NB4 (cell line): ENCODE data around the gene KRT10.

Experiments
- CTCF ChIP-seq: IDR thresholded peaks from one replicate; pipeline ENCODE4 v1.5.1; 2012; ENCODE audit warnings: low read depth, low read length
- POLR2A ChIP-seq: IDR thresholded peaks from 2 replicates; pipeline ENCODE4 v1.6.1; 2011; ENCODE audit warnings: mild to moderate bottlenecking; ENCODE audit not compliant: insufficient read length; ENCODE audit errors: extremely low read depth
- TF ChIP-seq, protein P1 (sequence below): IDR thresholded peaks from 2 replicates; pipeline ENCODE4 v1.6.1; 2011; ENCODE audit warnings: low read depth, low read length

GRCh38 chr17:40852364-40852763 lies 29.9 kb upstream of the KRT10 start:
- TF ChIP-seq CTCF (no peak), POLR2A (no peak)
- TF ChIP-seq, protein P1, sequence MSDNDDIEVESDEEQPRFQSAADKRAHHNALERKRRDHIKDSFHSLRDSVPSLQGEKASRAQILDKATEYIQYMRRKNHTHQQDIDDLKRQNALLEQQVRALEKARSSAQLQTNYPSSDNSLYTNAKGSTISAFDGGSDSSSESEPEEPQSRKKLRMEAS, result no peak
